SH-SY5Y (cell line): ENCODE data around the gene PYGO1.

ENCODE experiments used
- GATA2 ChIP-seq: IDR thresholded peaks from 2 replicates; pipeline ENCODE4 v1.6.1; 2011; ENCODE audit warnings: mild to moderate bottlenecking, low read depth, low read length
- GATA3 ChIP-seq: IDR thresholded peaks from 2 replicates; pipeline ENCODE4 v1.6.1; 2011; ENCODE audit warnings: low read depth, mild to moderate bottlenecking, low read length, moderate library complexity

The PYGO1 gene

DNA sequence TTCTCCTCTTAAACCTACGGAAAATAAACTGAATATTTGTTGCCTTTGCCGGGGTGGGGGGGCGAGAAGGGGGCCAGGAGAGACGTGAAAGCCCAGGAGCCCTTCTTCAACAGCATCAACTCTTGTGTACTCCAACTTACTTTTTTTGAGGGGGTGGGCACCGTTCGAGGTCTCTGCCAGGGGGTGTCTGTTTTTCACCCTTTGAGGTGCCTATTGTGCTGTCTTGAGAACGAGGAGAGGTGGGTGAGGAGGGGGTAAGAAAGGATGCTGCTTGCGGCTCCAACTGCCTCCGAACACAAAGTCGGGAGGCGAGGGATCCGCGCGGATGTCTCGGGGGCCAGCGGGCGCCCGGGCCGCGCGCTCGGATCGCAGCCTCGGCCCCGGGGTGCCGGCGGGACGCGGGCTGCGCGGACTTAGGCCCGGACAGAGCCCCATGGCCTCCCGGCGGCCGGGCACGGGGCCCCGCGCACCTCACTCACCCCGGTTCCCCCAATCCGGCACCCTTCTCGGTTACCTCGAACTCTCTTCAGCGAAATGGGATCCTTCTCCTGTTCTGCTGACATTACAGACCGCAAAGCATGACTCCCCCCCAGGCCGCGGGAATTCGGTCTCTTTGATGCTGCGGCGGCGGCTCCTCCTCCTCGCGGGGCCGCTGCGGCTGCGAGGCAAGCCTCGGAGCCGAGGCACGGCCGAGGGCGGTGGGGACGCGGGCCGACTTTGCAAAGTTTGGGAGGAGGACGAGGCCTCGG lies 650 bp downstream of the PYGO1 start:
- TF ChIP-seq GATA2 = no peak
- no peak for TF ChIP-seq GATA3

DNA sequence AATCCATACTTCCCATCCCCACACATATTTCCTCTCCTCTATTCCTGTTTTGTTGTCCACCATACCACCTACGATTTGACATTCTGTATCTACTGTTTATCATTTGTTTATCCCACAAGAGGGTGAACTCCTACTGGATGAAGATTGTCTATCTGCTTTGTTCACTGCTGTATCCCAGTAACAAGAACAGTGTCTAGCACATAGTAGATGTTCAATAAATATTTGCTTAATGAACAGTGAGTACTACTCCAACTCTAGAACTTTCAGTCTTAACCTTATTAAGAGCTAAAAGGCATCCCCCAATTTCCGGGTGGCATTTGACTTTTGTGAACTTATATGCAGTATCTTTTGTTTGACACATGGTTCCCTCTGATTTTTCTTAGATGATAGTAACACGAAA lies 1.3 kb downstream of the PYGO1 start:
- no peak for TF ChIP-seq GATA3
- no peak for TF ChIP-seq GATA2

DNA sequence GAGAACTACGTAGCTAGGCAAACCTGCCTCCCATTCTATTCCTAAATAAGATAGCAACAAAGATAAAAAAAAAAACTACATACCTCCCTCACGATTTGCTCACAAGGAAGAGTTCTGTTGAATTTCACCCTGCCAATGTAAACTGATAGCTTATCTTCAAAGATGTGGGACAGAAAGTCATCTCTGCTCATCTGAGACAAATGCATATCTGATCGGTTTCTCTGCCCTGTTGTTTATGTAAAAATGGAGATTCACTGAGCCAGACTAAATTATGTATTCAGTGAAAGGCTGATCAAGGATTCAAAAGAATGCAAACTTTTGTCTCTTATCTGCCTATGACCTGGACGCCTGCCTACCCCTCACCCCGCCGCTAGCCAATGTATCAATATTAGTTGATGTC lies 11.2 kb downstream of the PYGO1 start:
- TF ChIP-seq GATA2 (peak; percentile 51; the same call in 1 of the 2 replicates), GATA3 (peak; percentile 18; the same call in 1 of the 2 replicates)

DNA sequence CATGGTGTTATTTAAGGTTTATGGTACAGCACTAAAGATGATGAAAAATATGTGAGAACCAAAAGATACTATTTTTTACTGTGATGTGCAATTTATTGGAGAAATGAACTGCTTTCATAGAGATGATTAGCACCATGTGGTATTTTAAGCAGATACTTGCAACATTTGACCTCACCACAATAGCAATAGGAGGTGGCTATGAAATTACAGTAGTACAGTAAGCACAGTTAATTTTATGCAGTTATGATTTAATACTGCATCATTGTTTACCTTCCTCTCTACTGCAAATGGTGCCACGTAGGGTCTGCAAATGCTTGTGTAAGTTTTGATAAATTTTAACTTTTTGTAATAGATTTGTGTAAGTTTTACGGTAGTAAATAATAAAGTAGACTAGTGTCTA lies 14.0 kb downstream of the PYGO1 start:
- no peak for TF ChIP-seq GATA3
- no peak for TF ChIP-seq GATA2

DNA sequence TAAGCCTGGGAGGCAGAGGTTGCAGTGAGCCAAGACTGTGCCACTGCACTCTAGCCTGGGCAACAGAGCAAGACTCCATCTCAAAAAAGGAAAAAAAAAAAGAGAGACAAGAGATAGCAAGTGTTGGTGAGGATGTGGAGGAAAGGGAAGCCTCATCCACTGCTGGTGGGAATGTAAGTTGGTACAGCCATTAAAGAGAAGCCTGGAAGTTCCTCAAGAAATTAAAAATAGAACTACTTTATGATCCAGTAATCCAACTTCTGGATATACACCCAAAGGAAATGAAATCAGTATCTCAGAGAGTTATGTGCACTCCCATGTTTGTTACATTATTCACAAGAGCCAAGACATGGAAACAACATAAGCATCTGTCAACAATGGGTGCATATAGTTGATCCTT lies 14.9 kb downstream of the PYGO1 start:
- TF ChIP-seq GATA3 = no peak
- no peak for TF ChIP-seq GATA2

DNA sequence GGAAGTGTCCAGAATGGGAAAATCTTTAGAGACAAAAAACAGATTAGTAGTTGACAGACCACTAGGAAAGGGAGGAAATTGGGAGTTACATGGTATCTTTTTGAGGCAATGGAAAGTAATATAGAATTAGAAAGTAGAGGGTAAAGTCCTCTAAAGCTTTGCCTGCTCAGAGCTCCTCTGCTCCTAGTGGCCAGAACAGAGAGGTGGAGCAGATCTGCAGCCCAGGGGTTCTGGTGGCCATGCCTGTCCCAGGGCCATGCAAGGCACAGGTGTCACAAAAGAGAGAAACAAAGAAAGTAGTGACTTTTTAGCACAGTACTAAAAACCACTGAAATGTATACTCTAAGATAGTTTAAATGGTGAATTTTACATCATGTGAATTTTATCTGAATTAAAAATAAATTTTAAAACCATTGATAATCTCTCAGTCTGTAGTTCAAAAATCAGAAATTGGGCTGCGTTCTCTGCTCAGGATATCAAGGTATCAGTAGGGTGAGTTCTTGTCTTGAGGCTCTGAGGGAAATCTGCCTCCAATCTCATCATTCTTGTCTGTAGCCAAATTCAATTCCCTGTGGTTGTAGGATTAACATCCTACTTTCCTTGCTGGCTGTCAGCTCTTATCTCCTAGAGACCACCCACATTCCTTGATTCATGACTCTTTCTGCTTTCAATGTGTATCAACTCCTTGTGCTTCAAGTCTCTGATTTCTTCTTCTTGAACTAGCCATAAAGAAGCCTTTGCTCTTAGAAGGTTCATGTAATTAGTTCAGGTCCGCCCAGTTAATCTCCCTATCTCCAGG lies 23.6 kb downstream of the PYGO1 start:
- TF ChIP-seq GATA2 (no peak), GATA3 (no peak)

DNA sequence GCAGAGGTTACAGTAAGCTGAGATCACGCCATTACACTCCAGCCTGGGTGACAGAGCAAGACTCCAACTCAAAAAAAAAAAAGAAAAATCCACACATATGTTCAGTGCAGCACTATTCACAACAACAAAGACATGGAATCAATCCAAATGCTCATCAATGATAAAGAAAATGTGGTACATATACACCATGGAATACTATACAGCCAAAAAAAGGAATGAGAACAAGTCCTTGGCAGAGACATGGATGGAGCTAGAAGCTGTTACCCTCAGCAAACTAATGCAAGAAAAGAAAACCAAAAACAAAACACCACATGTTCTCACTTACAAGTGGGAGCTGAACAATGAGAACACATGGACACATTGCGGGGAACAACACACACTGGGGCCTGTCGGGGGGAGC lies 25.5 kb downstream of the PYGO1 start:
- TF ChIP-seq GATA2 (no peak), GATA3 (no peak)

DNA sequence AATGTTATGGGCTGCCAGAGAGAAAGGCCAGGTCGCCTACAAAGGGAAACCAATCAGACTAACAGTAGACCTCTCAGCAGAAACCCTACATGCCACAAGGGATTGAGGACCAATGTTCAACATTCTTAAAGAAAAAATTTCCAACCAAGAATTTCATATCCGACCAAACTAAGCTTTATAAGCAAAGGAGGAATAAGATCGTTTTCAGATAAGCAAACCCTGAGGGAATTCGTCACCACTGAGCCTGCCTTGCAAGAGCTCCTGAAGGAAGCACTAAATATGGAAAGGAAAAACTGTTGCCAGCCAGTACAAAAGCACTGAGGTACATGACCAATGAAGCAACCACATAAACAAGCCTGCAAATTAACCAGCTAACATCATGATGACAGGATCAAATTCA lies 33.1 kb downstream of the PYGO1 start:
- TF ChIP-seq GATA3 = no peak
- TF ChIP-seq GATA2 = no peak

DNA sequence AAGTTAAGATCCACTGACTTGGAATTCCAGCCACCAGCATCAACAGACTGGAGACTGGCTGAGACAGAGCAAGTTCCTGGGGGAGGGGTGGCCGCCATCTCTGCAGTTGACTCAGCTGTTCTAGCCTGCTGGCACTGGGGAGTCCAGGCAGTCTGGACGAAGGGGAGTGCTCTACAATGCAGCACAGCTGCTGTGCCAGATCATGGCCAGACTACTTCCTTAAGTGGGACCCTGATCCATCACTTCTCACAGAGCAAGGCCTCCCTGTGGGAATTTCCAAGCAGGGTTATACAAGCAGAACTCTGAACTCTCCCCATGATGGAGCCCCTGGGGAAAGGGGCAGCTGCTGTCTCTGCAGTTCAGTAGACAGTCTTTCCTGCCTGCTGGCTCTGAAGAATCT lies 35.2 kb downstream of the PYGO1 start:
- TF ChIP-seq GATA3 (no peak), GATA2 (no peak)

DNA sequence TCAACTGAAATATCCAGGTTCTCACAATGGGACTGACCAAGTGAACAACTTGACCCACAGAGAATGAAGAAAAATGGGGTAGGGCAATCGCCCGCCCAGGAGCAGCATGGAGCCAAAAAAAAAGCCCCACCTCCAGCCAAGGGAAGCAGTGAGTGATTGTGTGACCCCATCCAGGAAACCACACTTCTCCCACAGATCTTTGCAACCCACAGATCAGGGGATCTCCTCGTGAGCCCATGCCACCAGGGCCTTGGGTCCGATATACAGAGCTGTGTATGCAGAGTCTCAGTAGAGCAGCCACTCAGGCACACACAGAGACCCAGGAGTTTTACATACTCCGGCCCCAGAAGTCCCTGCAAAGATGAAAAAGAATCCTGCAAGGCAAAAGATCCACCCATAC lies 35.7 kb downstream of the PYGO1 start:
- TF ChIP-seq GATA3 = no peak
- TF ChIP-seq GATA2 = no peak

DNA sequence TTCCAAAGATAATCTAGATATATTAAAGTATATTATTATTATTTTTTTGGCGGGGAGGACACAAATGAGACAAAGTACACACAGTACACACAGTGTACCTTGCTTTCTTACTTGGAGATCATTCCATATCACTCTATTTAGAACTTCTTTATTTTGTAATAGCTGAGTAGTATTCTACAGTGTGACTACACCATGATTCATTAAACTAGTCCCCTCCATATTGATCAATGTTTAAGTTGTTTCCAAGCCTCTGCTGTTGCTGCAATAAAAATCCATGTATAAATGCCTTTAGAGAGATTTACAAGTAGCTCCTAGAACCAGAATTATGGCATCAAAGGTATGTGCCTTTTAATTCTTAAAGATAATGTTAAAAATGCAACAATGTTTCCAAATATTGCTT lies 38.8 kb downstream of the PYGO1 start:
- TF ChIP-seq GATA2 = no peak
- no peak for TF ChIP-seq GATA3

DNA sequence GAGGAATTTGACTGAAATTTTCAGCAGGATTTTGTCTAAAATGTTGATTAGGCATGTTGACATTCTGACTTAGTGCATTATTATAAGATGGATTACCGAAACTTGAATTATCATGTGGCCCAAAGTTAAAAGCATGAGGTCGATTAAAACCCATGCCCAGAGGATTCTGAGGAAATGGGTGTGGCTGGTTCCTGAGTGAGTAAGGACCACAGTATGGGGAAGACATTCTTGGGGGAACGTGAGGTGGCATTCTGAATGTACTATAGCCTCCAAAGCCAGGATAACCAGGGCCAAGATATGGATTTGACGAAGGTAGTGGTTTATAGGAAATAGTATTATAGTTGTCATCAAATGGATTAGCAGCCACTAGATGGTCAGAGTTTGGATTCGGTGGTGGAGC lies 41.4 kb downstream of the PYGO1 start:
- TF ChIP-seq GATA3 (no peak), GATA2 (no peak)

DNA sequence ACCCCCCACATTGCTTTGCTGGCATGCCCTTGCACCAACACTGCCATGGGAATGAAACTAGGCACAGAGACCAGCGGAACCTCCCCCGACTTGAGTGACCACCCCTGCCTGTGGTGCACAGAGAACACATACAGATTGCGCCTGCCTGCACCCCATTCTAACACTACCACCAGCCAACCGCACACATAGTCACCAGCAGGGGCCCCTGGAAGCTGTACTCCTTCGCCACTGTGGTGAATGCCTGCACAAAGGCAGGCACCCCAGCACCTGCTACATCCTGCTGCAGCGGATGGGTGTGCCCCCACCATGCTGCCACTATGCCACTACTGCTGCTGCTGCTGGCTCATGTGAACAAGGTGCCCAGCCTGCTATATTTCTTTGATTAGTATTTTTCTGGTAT lies 52.7 kb downstream of the PYGO1 start:
- no peak for TF ChIP-seq GATA3
- TF ChIP-seq GATA2 = no peak

DNA sequence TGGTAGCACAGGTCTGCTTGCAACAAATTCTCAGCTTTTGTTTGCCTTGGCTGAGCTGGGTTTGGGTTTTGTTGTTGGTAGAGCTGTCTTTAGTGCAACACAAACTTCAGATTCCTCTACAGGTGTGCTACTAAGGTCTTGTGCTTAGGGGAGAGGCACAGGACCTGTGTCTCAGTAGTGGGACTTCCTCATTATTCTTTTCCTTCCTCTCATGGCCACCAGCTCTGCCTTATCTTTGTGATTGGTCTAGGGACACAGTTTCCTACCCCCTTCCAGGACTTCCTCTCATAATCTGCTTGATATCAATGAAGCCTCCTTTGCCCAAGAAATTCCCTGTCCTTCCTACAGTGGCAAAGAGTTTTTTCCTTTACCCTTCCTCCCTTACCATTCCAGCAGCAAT lies 55.2 kb downstream of the PYGO1 start:
- TF ChIP-seq GATA3 (no peak), GATA2 (no peak)

DNA sequence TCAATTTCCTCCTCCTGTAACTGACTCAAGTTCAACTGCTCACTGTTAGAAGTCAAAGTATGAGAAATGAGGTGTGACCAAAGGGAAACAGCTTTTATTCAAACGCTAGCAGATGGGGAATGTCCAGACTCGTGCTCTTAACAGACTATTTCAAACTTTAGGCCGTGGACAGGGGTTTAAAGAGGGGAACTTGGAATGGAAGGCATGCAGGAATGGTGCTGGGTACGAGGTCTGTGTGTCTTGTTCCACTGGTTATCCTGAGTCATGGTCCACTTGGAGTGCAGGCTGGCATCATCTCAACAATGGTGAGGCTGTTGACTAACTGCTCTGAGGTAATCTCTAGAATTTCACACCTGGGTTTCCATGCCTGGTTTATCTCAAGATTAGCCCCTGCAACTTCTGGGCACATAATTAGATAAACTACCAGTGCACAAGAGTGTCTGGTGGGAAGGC lies 57.3 kb downstream of the PYGO1 start:
- TF ChIP-seq GATA3 = no peak
- no peak for TF ChIP-seq GATA2
